Measurements from ENCODE around the gene PIK3IP1.

The PIK3IP1 gene

GRCh38 chr22:31253949-31254348 is 38.3 kb downstream of the PIK3IP1 start:
- TF ChIP-seq ZFP3 (CRISPR knock-in tag; IDR thresholded peaks at IDR 0.05) (no peak), ISL1 (CRISPR knock-in tag; IDR thresholded peaks at IDR 0.05) (no peak), ZNF8 (CRISPR knock-in tag; IDR thresholded peaks at IDR 0.05) (no peak), TCF4 (CRISPR knock-in tag; IDR thresholded peaks at IDR 0.05; ENCODE audit: borderline replicate concordance) (no peak), ZC3H10 (CRISPR knock-in tag; IDR thresholded peaks at IDR 0.05) (no peak), ZNF565 (CRISPR knock-in tag; conservative IDR thresholded peaks at IDR 0.05; ENCODE audit: low read depth) (no peak)
- ATAC-seq: no peak

GRCh38 chr22:31250740-31251600 is 41.3 kb downstream of the PIK3IP1 start:
- no peak for TF ChIP-seq ISL1 (CRISPR knock-in tag; IDR thresholded peaks at IDR 0.05)
- TF ChIP-seq OSR1 (CRISPR knock-in tag; IDR thresholded peaks at IDR 0.05): no peak
- no peak for ATAC-seq

GRCh38 chr22:31248965-31249958 is 43.0 kb downstream of the PIK3IP1 start:
- no peak for TF ChIP-seq ZC3H10 (CRISPR knock-in tag; IDR thresholded peaks at IDR 0.05)
- TF ChIP-seq POU6F1 (CRISPR knock-in tag; IDR thresholded peaks at IDR 0.05; ENCODE audit: borderline replicate concordance, low read depth): no peak
- TF ChIP-seq PATZ1 (CRISPR knock-in tag; IDR thresholded peaks at IDR 0.05; ENCODE audit: borderline replicate concordance): no peak
- TF ChIP-seq GLIS3 (CRISPR knock-in tag; IDR thresholded peaks at IDR 0.05): no peak
- no peak for TF ChIP-seq TSHZ2 (CRISPR knock-in tag; IDR thresholded peaks at IDR 0.05)
- no peak for ATAC-seq

GRCh38 chr22:31248138-31248745 is 44.0 kb downstream of the PIK3IP1 start:
- ATAC-seq: peak; percentile 89

More at GRCh38 chr22:31248138-31248745, 44.0 kb downstream of the PIK3IP1 start:
- no peak for TF ChIP-seq POU6F1 (CRISPR knock-in tag; IDR thresholded peaks at IDR 0.05; ENCODE audit: borderline replicate concordance, low read depth)
- TF ChIP-seq ZFP3 (CRISPR knock-in tag; IDR thresholded peaks at IDR 0.05): peak; percentile 49; the same call in 1 of the 2 replicates

Data from SK-N-SH treated with all-trans-retinoic acid at 6 μM for 48 hours (cell line).